GM19328 (cell line): Measurements from ENCODE around the gene PLA2G1B.

ENCODE experiments used
- ATAC-seq: cut with Tn5 transposase; IDR thresholded peaks from one replicate; pipeline ENCODE4 v1.9.1; 2021; ENCODE audit warnings: mild to moderate bottlenecking, moderate library complexity; ENCODE audit not compliant: unreplicated experiment

The PLA2G1B gene

DNA sequence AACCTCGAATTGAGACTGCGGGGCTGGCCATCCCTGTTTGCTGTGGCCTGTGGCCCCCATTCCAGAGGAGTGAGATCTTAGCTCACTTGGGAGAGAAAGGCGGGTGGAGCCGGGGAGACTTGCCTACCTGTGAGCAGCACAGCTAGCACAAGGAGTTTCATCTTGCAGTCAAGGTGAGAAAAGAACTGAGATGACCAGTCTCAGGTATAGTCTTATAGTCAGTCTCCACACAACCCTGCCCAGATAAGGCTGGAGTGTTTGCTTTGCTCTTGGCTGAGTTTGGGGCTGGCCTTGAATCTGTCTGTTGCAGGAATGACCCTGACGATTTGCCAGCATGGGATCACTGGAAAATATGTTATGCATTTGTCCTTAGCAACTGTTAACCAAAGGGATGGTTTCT lies at the start of gene PLA2G1B:
TSS of gene PLA2G1B (minus strand) at position 187 of the 400 bp plus-strand sequence. CDS start at position 161, 26 bp downstream.
- ATAC-seq: no peak

DNA sequence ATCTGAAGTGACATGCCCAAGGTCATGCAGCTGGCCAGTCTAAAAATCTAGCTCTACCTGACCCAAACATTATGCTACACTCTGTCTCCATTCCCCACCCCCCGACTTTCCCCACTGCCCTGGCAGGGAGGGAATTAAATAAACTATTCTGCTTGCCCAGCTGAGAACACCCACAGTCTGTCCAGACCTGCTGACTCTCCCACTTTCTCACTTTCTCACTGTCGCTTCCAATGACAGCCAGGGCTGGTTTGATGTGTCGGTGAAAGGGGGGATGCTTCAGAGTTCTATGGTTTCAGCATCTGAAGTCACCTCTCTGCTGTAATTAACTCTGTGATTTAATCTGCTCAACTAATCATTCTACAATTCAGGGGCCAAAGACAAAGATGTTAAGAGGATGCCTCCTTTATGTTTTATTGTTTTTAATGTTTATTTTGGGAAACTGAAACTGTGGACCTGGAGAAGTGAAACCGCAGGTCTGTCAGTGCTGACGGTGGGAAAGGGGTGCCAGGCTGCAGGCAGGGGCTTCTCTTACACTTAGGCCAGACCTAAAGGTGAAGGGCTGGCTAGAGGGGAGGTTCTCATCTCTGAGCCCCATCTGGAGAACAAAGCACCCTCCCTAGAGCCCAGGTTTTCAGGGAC lies 49.5 kb upstream of the PLA2G1B start:
- ATAC-seq: no peak

DNA sequence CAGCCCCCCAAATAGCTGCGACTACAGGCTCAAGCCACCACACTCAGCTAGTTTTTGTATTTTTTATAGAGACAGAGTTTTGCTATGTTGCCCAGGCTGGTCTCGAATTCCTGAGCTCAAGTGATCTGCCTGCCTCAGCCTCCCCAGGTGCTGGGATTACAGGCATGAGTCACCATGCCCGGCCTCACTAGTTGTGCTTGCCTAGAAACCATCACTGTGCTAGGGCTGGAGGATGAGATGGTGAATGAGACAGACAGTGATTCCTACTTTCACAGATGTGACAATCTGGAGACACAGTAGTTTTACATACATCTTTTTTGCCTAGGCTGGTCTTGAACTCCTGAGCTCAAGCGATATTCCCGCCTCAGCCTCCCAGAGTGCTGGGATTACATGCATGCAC lies 48.8 kb upstream of the PLA2G1B start:
- no peak for ATAC-seq

DNA sequence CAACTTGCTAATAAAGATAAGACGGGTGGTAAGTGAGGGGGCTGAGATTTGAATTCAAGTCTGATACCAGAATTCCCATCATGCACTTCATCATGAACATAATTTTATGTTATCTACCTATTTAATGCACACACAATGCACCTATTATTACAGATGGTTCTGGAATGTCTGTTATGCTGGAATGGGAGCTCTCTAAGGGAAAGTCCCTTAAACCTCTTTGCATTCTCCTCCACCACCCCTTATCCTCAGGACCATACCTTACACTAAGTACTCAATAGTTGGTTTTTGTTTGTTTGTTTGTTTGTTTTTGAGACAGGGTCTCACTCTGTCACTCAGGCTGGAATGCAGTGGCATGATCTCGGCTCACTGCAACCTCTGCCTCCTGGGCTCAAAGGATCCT lies 48.4 kb upstream of the PLA2G1B start:
- ATAC-seq: no peak

DNA sequence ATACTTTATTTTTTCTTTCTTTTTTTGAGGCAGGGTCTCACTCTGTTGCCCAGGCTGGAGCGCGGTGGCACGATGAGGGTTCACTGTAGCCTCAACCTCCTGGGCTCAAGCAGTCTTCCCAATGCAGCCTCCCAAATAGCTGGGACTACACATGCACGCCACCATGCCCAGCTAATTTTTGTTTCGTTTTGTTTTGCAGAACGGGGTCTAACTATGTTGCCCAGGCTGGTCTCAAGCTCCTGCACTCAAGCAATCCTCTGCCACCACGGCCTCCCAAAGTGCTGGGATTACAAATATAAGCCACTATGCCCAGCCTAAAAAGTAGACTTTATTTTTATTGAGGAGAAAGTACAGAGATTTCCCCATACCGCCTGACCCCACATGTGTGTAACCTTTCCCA lies 46.1 kb upstream of the PLA2G1B start:
- no peak for ATAC-seq

DNA sequence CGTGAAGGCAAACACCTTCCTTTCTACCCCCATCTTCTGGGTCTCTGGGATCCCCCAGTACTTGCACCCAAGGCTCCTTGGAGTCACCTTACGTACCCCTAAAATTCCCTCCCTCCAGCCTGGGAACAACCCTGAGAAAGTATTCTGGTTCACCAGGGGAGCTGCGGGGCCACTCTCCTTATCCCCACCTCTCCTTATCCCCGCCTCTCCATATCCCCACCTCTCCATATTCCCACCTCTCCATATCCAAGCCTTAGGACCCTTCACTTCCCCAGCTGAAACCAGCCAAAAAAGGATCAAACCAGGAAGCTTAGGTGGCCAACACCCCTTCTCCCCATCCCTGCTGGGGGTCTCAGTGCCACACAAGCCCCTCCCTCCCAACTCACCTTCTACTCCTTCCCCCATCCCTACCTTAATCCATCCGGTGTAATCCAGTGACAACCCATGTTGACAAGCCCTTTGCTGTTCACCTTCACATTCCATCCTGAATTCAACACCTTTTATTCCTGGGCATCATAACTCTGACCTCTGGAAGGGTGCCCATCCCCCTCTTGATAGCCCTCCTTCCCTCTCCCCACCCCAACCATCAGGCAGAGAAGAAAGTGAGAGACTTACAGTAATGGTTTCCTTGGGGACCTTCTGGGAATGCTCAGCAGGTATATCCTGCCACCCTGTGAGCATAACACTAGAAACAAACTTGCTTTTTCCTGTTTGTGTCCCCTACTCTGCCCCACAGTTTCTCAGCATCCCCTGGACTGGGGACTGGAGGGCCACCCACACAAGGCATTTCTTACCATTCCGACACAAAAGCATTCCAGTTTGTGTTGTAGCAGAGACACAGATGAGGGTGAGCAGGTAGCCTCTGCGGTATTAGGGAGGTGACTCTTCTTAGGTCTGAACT lies 43.0 kb upstream of the PLA2G1B start:
- ATAC-seq: no peak

DNA sequence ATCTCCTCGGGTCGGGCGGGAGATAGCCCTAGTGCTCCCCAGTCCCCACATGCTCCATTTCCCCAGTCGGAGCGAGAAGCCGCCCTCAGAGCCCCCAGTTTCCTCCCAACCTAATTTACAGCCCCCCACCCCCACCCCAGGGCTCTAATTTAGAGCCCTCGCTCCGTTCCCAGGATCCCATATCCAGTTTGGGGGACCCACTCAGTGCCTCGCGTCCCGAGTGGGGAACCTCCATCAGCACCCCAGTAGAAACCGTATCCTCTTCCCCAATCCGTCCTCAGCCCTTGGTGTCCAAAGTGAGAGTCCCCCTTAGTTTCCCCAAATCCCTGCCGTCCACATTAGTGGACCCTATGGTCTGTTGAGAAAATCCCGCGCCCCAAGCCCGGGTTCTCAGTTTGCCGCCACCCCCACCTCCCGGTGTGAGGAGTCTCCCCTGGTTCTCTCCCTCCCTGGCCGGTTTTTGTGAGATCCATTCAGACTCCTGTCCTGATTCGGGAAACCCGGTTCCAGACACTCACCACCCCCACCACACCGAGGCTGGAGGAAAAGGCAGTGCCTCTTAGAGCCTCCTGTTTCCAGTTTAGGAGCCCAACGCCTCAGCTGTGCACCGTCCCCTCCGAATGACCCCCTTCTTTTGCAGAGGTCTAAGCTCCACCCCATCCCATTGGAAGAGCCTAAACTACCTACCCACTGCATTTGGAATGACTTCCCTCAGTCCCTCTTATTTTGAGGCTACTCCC lies 42.2 kb upstream of the PLA2G1B start:
- no peak for ATAC-seq

DNA sequence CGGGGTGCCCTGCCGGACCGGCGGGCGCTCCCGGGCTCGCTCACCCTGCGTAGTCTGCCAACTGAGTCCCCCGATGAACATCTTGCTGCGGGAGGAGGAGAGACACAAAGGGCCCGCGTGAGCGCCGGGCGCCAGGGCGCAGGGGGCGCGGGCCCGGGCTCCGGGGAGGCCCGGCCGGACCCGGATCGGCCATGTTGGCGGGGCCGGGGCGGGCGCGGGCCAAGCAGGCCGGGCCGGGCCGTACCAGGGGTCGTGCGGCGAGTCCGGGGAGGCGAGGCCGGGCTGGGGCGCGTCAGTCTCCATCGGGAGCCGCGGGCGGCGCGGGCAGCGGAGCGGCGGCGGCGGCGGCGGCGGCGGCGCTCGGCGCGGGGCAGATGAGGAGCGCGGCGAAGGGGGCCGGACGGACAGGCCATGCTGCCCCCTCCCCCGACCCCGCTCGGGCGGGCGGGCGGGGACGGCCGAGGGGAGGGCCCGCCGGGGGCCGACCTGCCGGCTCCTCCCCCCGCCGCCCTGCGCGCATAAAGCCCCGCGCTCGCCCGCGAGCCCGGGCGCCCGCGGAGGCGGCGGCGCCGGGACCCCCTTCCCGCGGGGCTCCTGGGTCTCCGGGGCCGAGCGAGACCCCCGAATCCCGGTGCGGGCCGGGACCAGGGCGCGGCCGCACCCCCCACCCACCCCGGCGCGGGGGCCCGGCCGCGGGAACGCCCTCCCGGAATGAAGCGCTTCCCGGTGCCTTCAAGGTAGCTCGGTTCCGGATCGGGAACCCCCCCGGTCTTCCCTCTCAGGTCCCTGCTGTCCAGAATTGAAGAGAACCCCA lies 41.4 kb upstream of the PLA2G1B start, which contains the start of gene MSI1:
TSS of gene MSI1 (minus strand) at position 376 of the 814 bp plus-strand sequence. CDS start at position 303, 73 bp downstream.
- no peak for ATAC-seq

DNA sequence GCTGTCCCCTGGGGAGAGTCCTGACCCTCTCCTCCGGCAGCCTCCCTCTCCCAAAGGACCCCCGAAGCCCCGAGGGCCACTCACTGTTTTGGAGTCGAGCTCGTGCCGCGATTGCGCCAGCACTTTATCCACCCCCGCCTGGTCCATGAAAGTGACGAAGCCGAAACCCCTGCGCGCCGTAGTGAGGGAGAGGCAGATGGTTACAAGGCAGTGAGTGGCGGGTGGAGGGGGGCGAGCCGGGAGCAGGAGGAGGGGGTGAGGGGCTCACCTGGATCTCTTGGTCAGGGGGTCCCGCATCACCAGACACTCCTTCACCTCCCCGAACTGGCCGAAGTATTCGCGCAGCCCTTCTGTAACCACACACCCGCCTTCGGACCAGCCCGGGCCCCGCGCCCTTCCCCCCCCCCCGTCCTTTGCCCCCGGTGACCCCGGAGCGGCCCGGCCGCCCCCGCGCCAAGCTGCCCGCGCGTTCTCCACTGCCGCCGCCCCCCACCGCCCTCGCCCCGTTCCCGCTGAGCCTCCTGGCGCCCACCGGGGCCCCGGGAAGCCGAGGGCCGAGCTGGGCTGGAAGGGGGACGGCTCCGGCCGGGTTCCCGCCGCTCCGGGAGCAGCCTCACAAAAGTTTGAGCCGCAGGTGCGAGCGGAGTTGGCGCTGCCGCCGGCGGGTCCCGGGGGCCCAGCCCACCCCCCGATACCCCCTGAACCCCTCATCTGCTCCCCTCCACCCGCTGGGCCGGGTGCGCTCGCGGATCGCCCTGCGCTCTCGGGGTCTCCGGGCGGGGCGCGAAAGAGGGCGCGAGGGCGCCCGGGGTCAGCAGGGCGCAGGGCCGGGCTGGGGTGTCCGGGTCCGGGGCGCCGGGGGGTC lies 40.6 kb upstream of the PLA2G1B start:
- no peak for ATAC-seq

DNA sequence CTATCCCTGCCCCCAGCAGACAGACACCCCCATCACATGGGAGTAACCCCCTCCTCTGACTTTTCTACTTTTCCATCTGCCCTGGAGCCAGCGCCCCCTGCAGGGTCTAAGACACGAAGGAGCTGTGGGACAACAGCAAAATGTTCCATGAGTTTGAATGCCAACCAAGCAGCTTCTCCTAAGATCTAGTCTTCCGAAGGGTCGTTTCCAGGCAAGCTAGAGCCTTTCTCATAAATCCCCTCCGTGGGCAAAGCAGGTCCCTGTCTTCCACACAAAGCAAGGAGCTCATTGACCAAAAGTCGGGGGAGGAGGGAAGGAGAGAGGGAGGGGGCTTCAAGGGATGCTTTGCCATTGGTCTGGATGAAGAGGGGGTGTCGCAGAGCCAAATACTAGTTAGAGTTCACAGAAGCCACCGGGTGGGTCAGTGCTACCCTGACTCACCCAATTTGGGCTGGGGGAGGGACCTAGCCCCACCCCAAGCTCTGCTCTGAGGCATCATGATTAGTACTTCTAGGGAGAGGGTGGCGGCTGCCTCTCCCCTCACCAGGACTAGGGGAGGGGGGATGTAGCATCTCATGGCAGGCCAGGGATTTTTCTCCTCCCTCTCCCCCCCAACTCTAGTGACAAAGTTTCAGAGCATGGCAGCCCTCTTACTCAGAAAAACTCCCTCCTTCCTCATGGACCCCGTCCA lies 39.8 kb upstream of the PLA2G1B start:
- ATAC-seq: no peak

DNA sequence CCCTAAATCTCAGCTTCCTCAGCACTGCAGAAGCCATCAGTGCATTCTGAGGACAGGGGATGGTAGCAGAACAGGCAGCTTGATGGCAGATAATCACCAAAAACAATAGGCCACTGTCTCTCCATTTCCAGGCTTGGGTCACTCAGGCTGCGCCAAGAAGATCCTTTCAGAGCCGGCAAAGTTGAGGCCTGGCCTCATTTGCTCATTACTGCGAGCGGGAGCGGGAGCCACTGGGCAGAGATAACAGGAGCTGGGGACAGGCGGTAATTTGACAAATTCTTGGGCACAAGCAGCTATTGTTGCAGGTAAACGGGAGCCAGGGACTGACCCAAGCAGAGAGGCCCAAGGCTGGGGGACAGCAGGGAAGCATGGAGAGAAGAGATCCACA lies 39.3 kb upstream of the PLA2G1B start:
- ATAC-seq: no peak

DNA sequence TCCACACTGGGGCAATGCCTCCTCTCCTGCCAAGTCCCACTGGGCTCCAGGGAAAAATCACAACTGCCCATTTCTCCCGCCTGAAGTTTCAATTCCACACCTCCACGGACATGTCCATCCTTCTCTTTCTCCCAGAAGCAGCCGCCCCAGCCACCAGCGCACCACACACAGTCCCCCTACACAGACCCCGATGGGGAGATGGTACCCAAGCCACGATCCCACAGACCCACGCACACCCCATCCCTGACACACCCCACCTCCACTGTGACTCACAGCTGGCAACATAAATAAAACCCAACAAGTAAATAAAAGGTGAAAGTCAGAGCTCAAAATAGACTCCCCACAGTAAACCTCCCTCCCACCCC lies 38.7 kb upstream of the PLA2G1B start:
- ATAC-seq: no peak

DNA sequence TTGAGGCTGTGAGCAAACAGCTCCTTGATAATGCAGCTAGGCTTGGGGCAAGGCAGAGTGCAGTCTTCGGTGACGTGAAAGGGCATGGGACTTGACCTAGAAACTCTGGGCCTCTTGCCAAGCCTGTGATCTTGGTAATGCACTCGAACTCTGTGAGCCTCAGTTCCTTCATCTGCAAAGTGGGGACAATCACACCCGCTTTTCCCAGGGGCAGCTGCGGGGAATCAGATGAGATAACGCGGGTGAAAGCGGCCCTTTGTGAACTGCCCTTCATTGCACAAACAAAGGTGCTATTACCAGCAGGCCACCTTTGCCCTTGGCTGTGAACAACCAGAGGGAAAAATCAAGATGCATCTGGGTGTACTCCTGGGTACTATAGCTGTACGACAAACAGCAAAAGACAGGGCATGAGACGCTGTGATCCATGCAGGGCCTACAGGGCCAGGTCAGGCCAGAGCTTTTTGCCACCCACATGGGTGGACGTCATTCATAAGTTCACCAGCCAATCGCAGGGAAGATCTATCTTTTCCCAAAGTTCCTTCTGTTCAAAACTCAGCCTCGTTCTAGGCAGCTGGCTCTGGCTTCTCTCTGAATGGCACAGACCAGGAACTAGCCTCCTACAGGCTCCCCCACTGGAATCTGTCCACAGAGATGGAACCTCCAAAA lies 38.2 kb upstream of the PLA2G1B start:
- ATAC-seq: no peak

DNA sequence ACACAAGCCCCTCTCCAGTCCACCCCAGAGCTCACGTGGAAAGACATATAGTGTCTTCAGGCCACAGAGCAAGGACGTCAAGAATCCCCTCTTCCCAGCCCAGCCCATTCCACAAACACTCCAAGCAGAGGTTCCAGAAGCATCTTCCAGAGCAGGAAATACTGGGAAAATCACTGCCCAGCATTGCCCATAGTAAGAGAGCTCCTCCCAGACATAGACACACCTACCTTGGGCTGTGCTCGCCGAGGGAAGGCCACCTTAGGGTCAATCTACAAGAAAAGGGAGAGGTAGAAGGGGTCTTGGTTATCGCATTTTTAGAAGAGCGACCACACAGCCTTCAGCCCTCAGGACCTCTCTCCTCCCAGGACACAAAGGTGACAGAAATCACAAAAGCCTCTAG lies 36.9 kb upstream of the PLA2G1B start:
- no peak for ATAC-seq

DNA sequence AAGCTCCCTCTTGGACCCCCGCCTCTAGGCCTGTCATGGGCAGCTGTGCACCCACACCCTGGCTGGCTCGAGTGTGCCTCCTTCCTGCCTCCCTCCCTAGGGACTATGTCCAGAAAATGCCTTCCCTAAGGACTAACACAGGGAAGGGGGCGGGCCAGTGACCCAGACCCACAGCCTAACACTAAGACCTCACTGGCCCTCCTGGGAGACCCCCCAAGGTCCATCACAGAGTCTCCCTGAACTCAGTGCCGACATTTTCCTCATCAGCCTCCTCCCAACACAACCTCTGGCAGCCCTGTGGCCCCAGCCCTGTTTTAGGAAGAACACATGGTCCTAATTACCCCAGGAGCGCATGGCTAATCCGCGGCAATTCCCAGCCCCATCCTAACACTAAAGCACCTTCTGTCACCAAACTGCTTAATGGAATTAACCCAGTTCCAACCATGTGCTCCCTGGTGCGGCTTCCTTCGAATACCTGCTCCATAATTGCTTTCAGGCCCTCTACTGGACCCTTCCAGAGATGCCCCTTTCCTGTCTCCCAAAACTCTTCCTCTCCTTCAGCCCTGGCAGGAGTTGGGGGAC lies 35.8 kb upstream of the PLA2G1B start:
- no peak for ATAC-seq

DNA sequence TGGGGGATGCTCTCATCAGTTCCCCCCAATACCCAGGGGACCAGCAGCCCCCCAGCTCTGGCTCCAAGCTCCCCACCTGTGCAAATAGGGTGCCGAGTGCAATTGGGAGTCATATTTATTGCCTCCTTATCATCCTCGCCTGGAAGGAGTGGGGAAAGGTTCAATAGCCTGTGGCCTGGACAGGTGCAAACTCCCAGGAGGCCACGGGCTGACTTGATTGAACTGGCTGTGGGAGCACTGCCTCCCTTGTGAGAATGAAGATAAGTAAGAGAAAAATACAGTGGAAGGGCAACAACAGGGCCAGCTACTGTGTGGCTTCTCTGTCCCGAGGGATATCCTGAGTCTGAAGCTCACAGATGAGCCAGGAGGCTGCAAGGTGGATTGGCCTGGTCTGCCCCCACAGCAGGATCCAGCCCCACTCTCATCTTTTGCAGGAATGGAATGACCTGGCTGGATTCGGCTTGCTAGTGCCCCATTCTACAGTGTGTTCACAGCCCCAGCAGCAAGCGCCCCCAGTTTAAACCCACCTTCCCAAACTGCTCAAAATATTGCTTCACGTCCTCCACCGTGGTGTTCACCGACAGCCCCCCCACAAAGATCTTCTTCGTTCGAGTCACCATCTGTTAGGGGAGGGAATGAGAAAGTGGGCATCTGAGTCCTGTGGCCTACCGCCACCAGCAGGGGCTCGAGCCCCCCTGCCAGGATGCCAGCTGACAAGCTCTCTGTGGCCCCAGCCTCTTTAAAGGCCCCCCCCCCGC lies 35.1 kb upstream of the PLA2G1B start:
- no peak for ATAC-seq

DNA sequence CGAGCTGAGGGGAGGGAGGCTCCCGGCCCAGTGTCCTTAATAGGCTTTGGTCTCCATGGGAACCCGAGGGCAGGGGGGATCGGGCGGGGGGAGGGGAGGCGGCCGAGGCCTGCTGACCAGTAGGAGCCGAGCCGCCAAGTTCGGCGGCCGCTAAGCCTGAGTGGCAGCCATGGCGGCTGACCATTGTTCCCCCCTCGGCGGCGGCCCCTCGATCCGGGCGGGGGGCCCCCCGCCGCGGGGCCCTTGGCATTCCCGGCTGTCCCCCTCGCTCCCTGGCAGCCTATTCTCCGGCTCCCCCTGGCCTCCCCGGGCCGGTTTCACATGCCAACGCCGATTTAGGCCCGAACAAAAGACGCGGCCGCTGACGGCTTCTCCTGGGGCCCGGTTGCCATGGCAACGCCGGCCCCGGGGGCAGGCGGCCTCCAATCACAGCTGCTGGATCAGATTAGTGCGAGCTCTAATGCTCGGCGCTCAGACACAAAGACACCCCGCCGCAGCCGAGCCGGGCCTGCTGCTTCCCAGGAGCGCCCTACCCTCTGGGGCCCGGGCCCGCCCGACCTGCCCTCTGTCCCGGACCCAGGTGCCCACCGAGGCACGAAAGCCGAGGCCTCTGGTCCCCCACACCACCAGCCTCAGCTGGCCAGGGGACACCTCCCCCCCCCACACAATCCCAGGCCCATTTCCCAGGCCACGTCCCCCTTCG lies 34.1 kb upstream of the PLA2G1B start:
- no peak for ATAC-seq
